IPS-18a (cell line): ENCODE measurements around the gene SDF4.

Experiments used
- H3K27ac ChIP-seq: one replicate; pipeline ENCODE4 v1.5.1; 2013; ENCODE audit warnings: low read length
- H3K27me3 ChIP-seq: one replicate; pipeline ENCODE4 v1.6.1; 2013; ENCODE audit warnings: mild to moderate bottlenecking, low read length; ENCODE audit not compliant: control insufficient read depth, insufficient read depth
- H3K36me3 ChIP-seq: one replicate; pipeline ENCODE4 v1.6.1; 2013; ENCODE audit warnings: low read depth, low read length; ENCODE audit not compliant: control insufficient read depth
- H3K4me1 ChIP-seq: one replicate; pipeline ENCODE4 v1.6.1; 2013; ENCODE audit warnings: low read depth, low read length; ENCODE audit not compliant: control insufficient read depth
- H3K4me3 ChIP-seq: one replicate; pipeline ENCODE4 v1.5.1; 2013; ENCODE audit warnings: low read length
- H3K9ac ChIP-seq: one replicate; pipeline ENCODE4 v1.6.1; 2013; ENCODE audit warnings: mild to moderate bottlenecking, low read length, moderate library complexity
- H3K9me3 ChIP-seq: one replicate; pipeline ENCODE4 v1.6.1; 2013; ENCODE audit warnings: low read depth, low read length; ENCODE audit not compliant: control insufficient read depth

SDF4 gene

DNA sequence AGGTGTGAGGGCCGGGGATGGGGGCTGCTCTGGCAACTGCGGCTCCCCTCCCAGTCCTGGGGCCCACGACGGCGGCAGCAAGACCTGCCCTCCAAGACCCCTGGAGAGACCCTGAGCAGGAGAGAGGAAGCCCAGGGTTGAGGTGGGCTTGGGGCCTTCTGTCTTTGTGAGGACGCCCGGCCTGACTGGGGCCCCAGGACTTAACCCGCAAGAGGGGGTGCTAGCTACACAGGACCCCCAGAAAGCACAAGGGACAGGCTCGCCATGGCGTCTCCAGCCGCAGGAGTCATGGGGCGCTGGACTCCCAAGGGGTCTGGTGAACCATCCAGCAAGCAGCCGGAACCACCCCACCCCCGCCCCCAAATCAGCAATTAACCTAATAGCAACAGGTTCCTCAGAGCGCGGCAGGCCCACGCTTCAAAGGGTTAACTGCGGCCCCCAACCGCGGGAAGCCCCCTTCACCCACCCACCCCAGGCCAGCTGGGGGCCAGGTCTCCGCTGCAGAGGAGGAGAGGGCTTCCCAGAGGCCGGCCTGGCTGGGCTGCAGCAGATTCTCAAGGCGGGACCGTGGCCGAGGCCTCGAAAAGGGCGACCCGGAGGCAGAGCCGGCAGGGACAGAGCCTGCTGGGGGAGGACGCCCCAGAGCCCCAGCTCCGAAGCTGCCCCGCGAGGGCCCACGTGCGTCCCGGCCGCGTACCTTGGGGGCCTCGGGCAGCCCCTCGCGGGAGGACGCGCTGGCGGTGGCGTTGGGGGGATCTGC, 14.2 kb upstream of the SDF4 start:
- peaks cover 29% of the 10 kb centered on the region for H3K27me3 ChIP-seq
- H3K4me1 ChIP-seq, result no peaks in the 10 kb centered on the region
- H3K4me3 ChIP-seq, result no peak overlapping the region
- no peaks in the 10 kb centered on the region for H3K9me3 ChIP-seq
- H3K36me3 ChIP-seq, result no peaks in the 10 kb centered on the region
- H3K27ac ChIP-seq, result no peak overlapping the region
- no peak overlapping the region for H3K9ac ChIP-seq

- H3K4me1 ChIP-seq, result no peaks in the 10 kb centered on the region
- no peaks in the 10 kb centered on the region for H3K36me3 ChIP-seq
- peaks cover 29% of the 10 kb centered on the region for H3K27me3 ChIP-seq
- no peak overlapping the region for H3K9ac ChIP-seq
- H3K27ac ChIP-seq, result no peak overlapping the region
- H3K9me3 ChIP-seq, result no peaks in the 10 kb centered on the region
- H3K4me3 ChIP-seq, result no peak overlapping the region
These were observed 13.5 kb upstream of the SDF4 start for GRCh38 chr1:1245178-1245816.

- Histone ChIP-seq H3K36me3 (no peaks in the 10 kb centered on the region), H3K9me3 (no peaks in the 10 kb centered on the region), H3K4me1 (no peaks in the 10 kb centered on the region), H3K9ac (no peak overlapping the region), H3K4me3 (no peak overlapping the region), H3K27me3 (peaks cover 29% of the 10 kb centered on the region), H3K27ac (no peak overlapping the region)
These were observed 12.5 kb upstream of the SDF4 start for GRCh38 chr1:1244192-1244811.

GRCh38 chr1:1243807-1244191, 12.0 kb upstream of the SDF4 start:
- H3K27me3 ChIP-seq, result peaks cover 29% of the 10 kb centered on the region
- no peak overlapping the region for H3K4me3 ChIP-seq
- no peaks in the 10 kb centered on the region for H3K9me3 ChIP-seq
- H3K36me3 ChIP-seq, result no peaks in the 10 kb centered on the region
- H3K27ac ChIP-seq, result no peak overlapping the region
- H3K4me1 ChIP-seq, result no peaks in the 10 kb centered on the region
- H3K9ac ChIP-seq, result no peak overlapping the region

- Histone ChIP-seq H3K4me1 (no peaks in the 10 kb centered on the region), H3K27ac (no peak overlapping the region), H3K27me3 (peaks cover 26% of the 10 kb centered on the region), H3K9me3 (no peaks in the 10 kb centered on the region), H3K36me3 (no peaks in the 10 kb centered on the region), H3K4me3 (no peak overlapping the region), H3K9ac (no peak overlapping the region)
These were observed 11.5 kb upstream of the SDF4 start for GRCh38 chr1:1243266-1243660.

DNA sequence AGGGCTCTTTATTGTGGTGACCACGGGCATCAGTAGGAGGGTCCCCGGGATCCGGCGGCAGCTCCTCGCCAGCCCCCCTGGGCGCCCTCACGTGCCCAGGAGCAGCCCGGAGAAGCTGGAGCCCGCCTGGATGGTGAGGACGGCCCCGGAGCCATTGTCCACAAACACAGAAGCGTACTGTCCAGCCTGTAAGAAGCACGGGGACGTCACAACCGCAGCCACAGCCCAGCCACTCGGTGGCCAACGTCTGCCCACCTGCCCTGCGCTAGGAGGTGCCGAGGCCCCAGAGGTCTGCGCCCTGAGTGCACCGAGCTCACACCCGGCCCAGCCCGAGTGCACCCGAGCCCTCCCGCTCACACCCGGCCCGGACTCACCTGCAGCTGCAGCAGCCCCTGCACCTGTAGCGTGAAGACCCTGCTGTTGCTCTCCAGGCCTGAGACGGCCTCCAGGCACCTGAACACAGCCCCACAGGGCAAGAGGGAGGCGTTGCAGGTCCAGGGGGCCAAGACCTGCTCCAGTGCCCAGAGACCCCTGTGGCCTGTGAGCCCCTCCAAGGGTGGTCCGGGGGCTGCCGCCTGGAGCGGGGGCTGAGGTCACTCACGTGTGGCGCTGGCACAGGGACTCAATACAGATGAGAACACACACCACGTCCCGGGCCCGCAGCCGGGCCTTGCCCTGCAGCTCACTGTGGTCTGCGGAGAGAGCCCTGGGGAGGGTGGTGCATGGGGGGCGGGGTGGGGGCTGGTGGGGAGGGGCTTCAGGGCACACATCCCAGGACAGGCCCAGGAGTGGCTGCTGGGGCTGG, 10.9 kb upstream of the SDF4 start:
- Histone ChIP-seq H3K9ac (no peak overlapping the region), H3K4me1 (no peaks in the 10 kb centered on the region), H3K36me3 (no peaks in the 10 kb centered on the region), H3K27ac (no peak overlapping the region), H3K9me3 (no peaks in the 10 kb centered on the region), H3K4me3 (no peak overlapping the region), H3K27me3 (peaks cover 21% of the 10 kb centered on the region)

- Histone ChIP-seq H3K27ac (no peak overlapping the region), H3K27me3 (peaks cover 11% of the 10 kb centered on the region), H3K9ac (no peak overlapping the region)
These were observed 9.9 kb upstream of the SDF4 start for GRCh38 chr1:1241588-1242219.

GRCh38 chr1:1240822-1241587, 9.2 kb upstream of the SDF4 start:
- no peaks in the 10 kb centered on the region for H3K9me3 ChIP-seq
- no peak overlapping the region for H3K9ac ChIP-seq
- H3K27me3 ChIP-seq, result peaks cover 4% of the 10 kb centered on the region
- no peaks in the 10 kb centered on the region for H3K4me1 ChIP-seq
- no peak overlapping the region for H3K4me3 ChIP-seq
- H3K27ac ChIP-seq, result no peak overlapping the region
- no peaks in the 10 kb centered on the region for H3K36me3 ChIP-seq

More at GRCh38 chr1:1241588-1242219, 9.9 kb upstream of the SDF4 start:
- Histone ChIP-seq H3K36me3 (no peaks in the 10 kb centered on the region), H3K9me3 (no peaks in the 10 kb centered on the region), H3K4me1 (no peaks in the 10 kb centered on the region), H3K4me3 (no peak overlapping the region)

GRCh38 chr1:1240348-1240732, 8.5 kb upstream of the SDF4 start:
- Histone ChIP-seq H3K4me1 (no peaks in the 10 kb centered on the region), H3K4me3 (no peak overlapping the region), H3K36me3 (no peaks in the 10 kb centered on the region)

GRCh38 chr1:1239614-1240347, 8.0 kb upstream of the SDF4 start:
- H3K9ac ChIP-seq, result no peak overlapping the region
- H3K27ac ChIP-seq, result no peak overlapping the region
- H3K36me3 ChIP-seq, result no peaks in the 10 kb centered on the region
- H3K4me3 ChIP-seq, result no peak overlapping the region
- no peaks in the 10 kb centered on the region for H3K9me3 ChIP-seq
- no peaks in the 10 kb centered on the region for H3K4me1 ChIP-seq
- no peaks in the 10 kb centered on the region for H3K27me3 ChIP-seq

More at GRCh38 chr1:1240348-1240732, 8.5 kb upstream of the SDF4 start:
- H3K9ac ChIP-seq, result no peak overlapping the region
- H3K27me3 ChIP-seq, result no peaks in the 10 kb centered on the region
- no peaks in the 10 kb centered on the region for H3K9me3 ChIP-seq
- H3K27ac ChIP-seq, result no peak overlapping the region
